ENCODE data around the gene NTSR1.

GRCh38 chr20:62686869-62687830, 21.5 kb upstream of the NTSR1 start:
- TF ChIP-seq CTCF (IDR thresholded peaks at IDR 0.05), result no peak
- no peak for TF ChIP-seq POLR2A (IDR thresholded peaks at IDR 0.05)

Measured in Peyer's patch (tissue), 4 donors.